GM21786 (cell line): ENCODE data around the gene NUAK1.
"Not testable (repeated sequence)": the region's sequence is repeated elsewhere in the genome, so short reads cannot be mapped to it uniquely, and the experiment has no call there.

Experiments
- ATAC-seq: cut with Tn5 transposase; IDR thresholded peaks from one replicate; pipeline ENCODE4 v1.9.1; 2021; ENCODE audit not compliant: unreplicated experiment

The NUAK1 gene

GRCh38 chr12:106147956-106148355, 9.2 kb upstream of the NUAK1 start:
- ATAC-seq, result no peak

GRCh38 chr12:106146987-106147386, 8.2 kb upstream of the NUAK1 start:
- no peak for ATAC-seq

DNA sequence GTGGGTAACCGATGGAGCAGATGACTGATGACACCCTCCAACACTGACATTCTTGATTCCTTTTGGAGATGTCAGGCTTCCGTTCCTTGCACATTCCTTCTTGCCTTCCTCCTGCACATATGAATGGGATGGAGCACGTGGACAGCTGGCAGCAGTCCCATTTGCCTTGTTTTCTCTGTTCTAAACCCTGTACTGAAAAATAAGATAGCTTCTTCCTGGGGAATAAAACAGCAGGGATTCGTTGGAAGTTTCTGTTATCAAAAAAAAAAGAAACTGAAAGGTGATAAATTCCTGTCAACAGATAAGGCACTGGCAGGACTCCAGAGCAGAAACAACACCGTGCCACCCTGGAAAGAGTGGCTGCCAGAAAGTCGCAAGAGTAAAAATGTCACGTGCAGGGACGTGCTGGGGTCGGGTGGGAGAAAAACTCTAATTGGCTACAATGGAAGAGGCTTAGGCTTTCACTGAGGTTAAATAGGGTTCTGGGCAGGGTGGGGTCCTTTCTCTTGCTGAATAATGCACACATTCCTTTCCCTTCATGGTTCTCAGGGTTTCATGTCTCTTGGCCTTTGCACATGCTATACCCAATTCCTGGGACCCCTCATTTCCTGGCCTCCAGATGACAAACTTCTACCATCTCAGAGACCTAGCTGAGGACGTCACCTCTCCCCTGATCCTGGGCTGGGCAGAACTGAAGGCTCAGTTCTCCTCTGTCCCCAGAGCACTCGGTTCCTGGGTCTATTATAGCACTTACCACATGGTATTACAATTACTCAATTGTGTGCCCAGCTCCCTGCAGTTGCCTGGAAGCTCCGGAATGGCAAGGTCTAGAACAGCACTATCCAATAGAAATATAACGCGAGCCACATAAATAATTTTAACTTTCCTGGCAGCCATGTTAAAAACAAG, 7.0 kb upstream of the NUAK1 start:
- no peak for ATAC-seq

DNA sequence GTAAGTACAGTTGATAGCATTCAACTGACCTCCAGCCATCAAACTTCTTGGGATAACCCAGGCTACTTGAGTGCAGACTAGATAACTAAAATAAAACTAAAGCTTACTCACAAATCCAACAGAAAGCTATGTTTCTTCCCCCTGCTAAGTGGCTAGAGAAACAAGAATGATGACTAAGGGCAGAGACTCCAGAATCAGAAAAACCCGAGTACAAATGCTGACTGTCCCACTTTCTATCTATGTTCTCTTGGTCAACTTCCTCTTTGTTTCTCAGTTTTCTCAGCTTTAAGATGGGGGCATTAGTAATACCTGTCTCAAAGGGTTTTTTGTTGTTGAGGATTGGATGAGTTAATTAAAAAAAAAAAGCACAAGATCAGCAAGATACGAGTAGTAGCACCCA, 6.1 kb upstream of the NUAK1 start:
- ATAC-seq, result no peak

GRCh38 chr12:106142591-106143261, 4.0 kb upstream of the NUAK1 start:
- ATAC-seq, result no peak

GRCh38 chr12:106141920-106142319, 3.2 kb upstream of the NUAK1 start:
- not testable (repeated sequence) for ATAC-seq

DNA sequence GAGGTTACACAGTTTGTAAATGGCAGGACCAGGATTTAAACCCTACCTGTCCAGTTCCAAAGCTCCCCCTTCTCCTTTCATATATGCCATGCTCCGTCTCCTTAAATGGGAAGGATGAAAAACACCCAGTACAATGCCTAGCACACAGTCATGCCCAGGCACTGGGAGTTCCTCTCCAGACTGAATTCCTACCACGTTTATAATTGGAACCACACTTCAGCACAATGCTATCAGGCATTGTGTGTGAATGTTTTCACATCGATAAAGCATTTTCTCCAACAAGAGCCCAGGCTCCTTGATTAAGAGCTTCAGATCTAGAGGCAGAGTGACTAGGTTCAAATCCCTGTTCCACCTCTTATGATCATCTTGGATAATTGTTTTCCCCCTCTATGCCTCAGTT, 2.7 kb upstream of the NUAK1 start:
- no peak for ATAC-seq

DNA sequence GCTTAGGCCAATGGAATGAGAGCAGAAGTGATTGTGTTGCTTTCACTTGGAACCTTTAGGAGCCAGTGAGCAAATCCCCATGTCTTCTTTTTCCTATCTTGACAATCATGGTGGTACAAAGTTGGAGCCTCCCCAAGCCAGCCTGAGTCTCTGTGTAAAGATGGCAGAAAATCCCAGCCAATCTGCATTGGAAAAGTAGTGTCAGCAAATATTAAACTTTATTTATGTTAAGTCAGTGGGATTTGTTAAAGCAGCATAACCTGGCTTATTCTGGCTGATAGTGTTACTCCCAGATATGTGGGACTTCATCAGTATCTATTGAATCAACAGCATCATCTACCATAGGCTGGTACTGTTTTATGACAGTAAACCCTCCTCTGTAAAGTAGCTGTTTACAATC, 2.2 kb upstream of the NUAK1 start:
- no peak for ATAC-seq

DNA sequence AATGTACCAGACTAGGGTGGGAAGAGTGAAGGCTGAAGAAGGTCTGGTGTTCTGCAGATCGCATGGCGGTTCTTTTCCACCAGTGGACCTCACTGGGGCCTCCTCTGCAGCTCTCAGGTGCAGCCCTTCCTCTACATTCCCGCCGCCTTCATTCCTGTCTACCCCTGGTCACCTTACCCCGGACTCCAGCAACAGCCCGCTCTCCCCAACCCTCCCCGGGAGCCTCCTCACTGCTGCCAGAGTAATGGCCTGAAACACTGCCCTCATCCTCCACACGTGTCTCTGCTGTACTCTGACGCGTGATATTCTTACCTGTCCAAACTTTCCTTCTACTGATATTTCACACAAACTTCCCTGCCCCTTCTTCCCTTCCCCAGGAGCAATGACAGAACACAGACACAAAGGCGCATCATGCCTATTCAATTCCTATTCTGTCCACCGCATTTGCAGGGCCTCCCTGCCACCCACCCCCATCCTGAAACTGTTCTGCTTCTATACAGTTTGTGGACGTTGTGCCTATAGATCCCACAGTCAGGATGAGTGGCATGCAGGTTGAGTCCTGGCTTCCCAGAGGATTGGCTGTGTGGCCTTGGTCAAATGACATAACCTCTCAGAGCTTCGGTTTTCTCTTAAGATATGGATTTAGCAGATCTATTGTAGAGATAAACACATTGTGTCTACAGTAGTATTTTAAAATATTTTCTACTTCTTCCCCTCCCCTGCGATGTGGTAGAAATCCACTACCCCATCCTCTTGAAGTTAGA, 1.7 kb upstream of the NUAK1 start:
- ATAC-seq, result no peak

- no peak for ATAC-seq
These were observed 843 bp upstream of the NUAK1 start for GRCh38 chr12:106139422-106140171.

GRCh38 chr12:106138357-106138632, 459 bp downstream of the NUAK1 start:
- no peak for ATAC-seq

GRCh38 chr12:106137530-106138356, 1.0 kb downstream of the NUAK1 start:
- no peak for ATAC-seq

DNA sequence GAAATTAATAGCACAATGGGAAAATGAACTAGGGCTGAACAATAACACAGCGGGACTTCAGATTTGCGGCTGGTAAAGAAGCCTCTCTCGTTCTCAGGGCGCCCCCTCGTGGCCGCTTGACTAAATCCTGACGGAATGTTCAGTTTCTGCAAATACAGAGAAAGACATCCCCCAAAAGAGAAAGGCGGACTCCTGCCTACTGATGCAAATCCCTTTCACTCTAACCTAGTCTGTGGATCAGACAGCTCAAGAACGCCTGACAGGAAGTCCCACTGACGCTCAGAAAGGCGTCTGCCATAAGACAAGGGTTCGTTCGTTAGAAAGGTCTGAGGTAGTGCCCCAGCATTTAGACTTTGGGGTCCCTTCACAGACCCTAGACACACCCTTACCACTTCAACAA, 2.5 kb downstream of the NUAK1 start:
- ATAC-seq, result no peak

GRCh38 chr12:106135781-106136180, 3.0 kb downstream of the NUAK1 start:
- no peak for ATAC-seq

DNA sequence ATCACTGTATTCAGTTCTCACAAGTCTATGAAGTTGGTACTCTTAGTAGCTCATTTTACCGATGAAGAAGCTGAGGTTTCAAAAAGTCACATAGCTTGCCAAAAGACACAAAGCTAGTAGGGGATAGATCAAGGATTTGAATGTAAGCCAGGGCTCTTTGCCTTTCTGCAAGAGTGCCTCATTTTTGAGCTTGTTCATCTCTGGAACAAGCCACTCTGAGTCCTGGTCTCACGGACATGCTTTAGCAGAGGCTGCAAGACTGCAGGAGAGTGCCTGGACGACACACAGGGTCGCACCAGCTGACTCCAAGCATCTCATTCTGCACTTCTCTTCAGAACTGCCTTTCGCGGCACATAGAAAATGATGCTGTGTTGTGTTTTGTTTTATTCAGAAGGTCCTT, 3.7 kb downstream of the NUAK1 start:
- ATAC-seq, result no peak

GRCh38 chr12:106134294-106134949, 4.3 kb downstream of the NUAK1 start:
- no peak for ATAC-seq

GRCh38 chr12:106133136-106134087, 5.3 kb downstream of the NUAK1 start:
- ATAC-seq, result no peak
